Tibial nerve (tissue), 4 donors: ENCODE measurements around the gene ATOSA. TPM values are rescaled to one million over a fixed set of nuclear protein-coding genes. Genes with fewer than 3 reads are reported as not detected.

Experiments
- DNase-seq, 2 donors: peaks; one replicate each; pipeline ENCODE4 v3.0.0-alpha.2; 2019; ENCODE audit warnings: low spot score in 2 of 2
- H3K27ac ChIP-seq, 4 donors: fragments of 200-600 bp; sonication (generic) in 3 of 4; one replicate each; pipeline ENCODE4 v1.5.1; 2017 to 2019; ENCODE audit warnings: mild to moderate bottlenecking in 1 of 4
- H3K27me3 ChIP-seq, 2 donors: fragments of 200-600 bp; sonication (generic) in 1 of 2; one replicate each; pipeline versions ENCODE4 v1.5.1 to v1.6.0; 2017 to 2019
- H3K36me3 ChIP-seq, 3 donors: fragments of 200-600 bp; sonication (generic); one replicate each; pipeline ENCODE4 v1.5.1; 2018 to 2019
- H3K4me1 ChIP-seq, 4 donors: fragments of 200-600 bp; sonication (generic) in 3 of 4; one replicate each; pipeline ENCODE4 v1.5.1; 2017 to 2019
- H3K4me3 ChIP-seq, 4 donors: fragments of 200-600 bp; sonication (generic) in 3 of 4; one replicate each; pipeline ENCODE4 v1.5.1; 2017 to 2019; ENCODE audit warnings: mild to moderate bottlenecking in 1 of 4, moderate library complexity in 1 of 4
- H3K9me3 ChIP-seq, 4 donors: fragments of 200-600 bp; sonication (generic) in 3 of 4; one replicate each; pipeline ENCODE4 v1.5.1; 2017 to 2019
- EP300 ChIP-seq, 2 donors: sonication (generic); formaldehyde crosslinking; IDR thresholded peaks; one replicate each; pipeline ENCODE4 v1.6.1; 2017; ENCODE audit warnings: antibody characterized with exemption in 2 of 2, mild to moderate bottlenecking in 1 of 2
- POLR2A ChIP-seq, 2 donors: fragments of 450-650 bp; IDR thresholded peaks; one replicate each; pipeline ENCODE4 v1.6.1; 2017; ENCODE audit warnings: antibody characterized with exemption in 2 of 2, mild to moderate bottlenecking in 2 of 2, moderate library complexity in 2 of 2
- WGBS, 2 donors: methylation state at CpG; one replicate each; pipeline ENCODE4 v1.1.5; 2018; 5-methylcytosine and 5-hydroxymethylcytosine counted together
- total RNA-seq, 4 donors: library from RNA; depleted of rRNA; stranded (reverse); fragments of >200 nt; gene quantifications; one replicate each; pipeline ENCODE4 v1.1.0, GENCODE V29; 2016
- TF ChIP-seq, protein P1 (sequence below), 5 experiments: fragments of 200-600 bp in 3 of 5; fragments of 450-650 bp in 2 of 5; sonication (generic) in 3 of 5; IDR thresholded peaks; one replicate each; pipeline ENCODE4 v1.5.1; 2016 to 2019; ENCODE audit warnings: antibody characterized with exemption in 5 of 5, mild to moderate bottlenecking in 3 of 5, moderate library complexity in 2 of 5

The ATOSA gene
- total RNA-seq, 4 donors from 2014 or later, result 64.5 to 98.8 (median 88.5) TPM

DNA sequence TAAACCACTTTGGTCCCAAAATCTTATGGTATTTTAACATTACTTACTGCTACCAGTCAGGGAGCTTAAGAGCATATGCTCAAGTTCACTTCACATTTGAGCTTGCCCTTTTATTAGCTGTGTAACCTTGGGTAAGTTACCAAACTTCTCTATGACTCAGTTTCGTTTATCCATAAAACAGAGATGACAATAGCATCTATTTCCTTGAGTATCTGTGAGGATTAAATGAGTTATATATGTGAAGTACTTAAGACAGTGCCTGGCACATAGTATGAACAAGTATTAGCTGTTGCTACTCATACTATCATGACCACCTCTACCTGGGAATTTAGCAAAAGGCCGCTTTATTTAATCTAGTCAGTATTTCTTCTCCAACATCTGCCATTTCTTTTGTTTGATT is 5.9 kb downstream of the ATOSA start:
- Histone ChIP-seq H3K4me3 (no peak overlapping the region), H3K27me3 (no peaks in the 10 kb centered on the region), H3K4me1 (peaks cover 0 to 50% (median 8%) of the 10 kb centered on the region in 4 donors), H3K36me3 (peaks cover 0 to 61% (median 0%) of the 10 kb centered on the region in 3 donors), H3K9me3 (no peaks in the 10 kb centered on the region), H3K27ac (no peak overlapping the region)
- DNase-seq, result no peak
- WGBS, 2 donors, result 84% methylated on average over 2 of the region's 2 CpGs
- TF ChIP-seq EP300 (IDR thresholded peaks at IDR 0.05) (no peak), POLR2A (IDR thresholded peaks at IDR 0.05) (no peak)
- TF ChIP-seq, protein P1, sequence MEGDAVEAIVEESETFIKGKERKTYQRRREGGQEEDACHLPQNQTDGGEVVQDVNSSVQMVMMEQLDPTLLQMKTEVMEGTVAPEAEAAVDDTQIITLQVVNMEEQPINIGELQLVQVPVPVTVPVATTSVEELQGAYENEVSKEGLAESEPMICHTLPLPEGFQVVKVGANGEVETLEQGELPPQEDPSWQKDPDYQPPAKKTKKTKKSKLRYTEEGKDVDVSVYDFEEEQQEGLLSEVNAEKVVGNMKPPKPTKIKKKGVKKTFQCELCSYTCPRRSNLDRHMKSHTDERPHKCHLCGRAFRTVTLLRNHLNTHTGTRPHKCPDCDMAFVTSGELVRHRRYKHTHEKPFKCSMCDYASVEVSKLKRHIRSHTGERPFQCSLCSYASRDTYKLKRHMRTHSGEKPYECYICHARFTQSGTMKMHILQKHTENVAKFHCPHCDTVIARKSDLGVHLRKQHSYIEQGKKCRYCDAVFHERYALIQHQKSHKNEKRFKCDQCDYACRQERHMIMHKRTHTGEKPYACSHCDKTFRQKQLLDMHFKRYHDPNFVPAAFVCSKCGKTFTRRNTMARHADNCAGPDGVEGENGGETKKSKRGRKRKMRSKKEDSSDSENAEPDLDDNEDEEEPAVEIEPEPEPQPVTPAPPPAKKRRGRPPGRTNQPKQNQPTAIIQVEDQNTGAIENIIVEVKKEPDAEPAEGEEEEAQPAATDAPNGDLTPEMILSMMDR (IDR thresholded peaks at IDR 0.05), result no peak

DNA sequence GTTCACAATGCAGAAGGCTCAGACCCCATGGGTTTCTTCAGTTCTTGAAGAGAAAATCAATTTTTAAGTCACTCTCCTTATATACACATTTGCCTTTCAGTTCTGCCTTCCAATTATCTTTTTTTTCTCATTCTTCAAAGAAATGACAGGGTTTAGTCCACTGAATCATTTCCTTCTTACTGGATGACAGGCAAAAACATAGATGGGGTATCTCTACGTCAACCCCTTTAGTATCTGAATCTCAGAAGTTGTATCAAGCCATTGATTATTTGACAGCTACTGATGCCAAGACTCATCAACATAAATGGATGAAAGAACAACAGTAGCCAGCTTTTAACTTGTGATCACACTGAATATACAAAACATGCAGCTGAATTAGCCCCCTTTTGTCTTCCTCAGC is 6.5 kb downstream of the ATOSA start:
- Histone ChIP-seq H3K9me3 (no peaks in the 10 kb centered on the region), H3K4me3 (no peak overlapping the region), H3K27ac (no peak overlapping the region), H3K27me3 (no peaks in the 10 kb centered on the region), H3K4me1 (peaks cover 0 to 48% (median 7%) of the 10 kb centered on the region in 4 donors), H3K36me3 (peaks cover 0 to 67% (median 0%) of the 10 kb centered on the region in 3 donors)
- WGBS, 2 donors, result 79 to 80% methylated on average over 1 of the region's 1 CpG
- no peak for DNase-seq
- TF ChIP-seq EP300 (IDR thresholded peaks at IDR 0.05) (no peak), POLR2A (IDR thresholded peaks at IDR 0.05) (no peak)
- TF ChIP-seq, protein P1 (IDR thresholded peaks at IDR 0.05), result no peak

DNA sequence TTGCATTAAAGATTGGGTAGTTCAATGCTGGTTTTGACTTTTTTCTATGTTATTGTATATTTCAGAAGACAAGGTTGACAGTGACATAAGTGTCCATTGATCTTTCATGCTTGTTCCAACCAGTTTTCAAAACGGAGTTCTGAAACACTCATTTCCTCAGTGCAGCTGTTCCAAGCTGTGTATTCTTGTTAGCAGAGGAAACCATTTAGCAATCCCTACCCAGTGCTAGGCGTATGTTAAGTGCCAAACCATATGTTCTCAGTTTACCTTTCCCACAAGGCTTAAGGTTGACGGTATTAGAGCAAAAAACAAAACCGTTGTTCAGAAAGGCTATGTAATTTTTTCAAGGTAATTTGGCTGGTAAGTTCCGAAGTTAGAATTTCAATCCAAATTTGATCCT is 9.1 kb downstream of the ATOSA start:
- no peak overlapping the region for H3K27ac ChIP-seq
- no peaks in the 10 kb centered on the region for H3K27me3 ChIP-seq
- DNase-seq, result no peak
- H3K9me3 ChIP-seq, result no peaks in the 10 kb centered on the region
- H3K4me1 ChIP-seq, result peaks cover 0 to 25% (median 0%) of the 10 kb centered on the region in 4 donors
- no peak overlapping the region for H3K4me3 ChIP-seq
- TF ChIP-seq EP300 (IDR thresholded peaks at IDR 0.05), result no peak
- no peak for TF ChIP-seq POLR2A (IDR thresholded peaks at IDR 0.05)
- peaks cover 0 to 83% (median 0%) of the 10 kb centered on the region in 3 donors for H3K36me3 ChIP-seq
- WGBS, 2 donors, result 83 to 86% methylated on average over 5 of the region's 5 CpGs

GRCh38 chr15:52668133-52668532 is 11.1 kb downstream of the ATOSA start:
- 74 to 77% methylated on average over 4 of the region's 4 CpGs for whole genome bisulfite sequencing, 2 donors
- Histone ChIP-seq H3K27ac (no peak overlapping the region), H3K4me3 (no peak overlapping the region), H3K27me3 (no peaks in the 10 kb centered on the region), H3K4me1 (peaks cover 0 to 7% (median 0%) of the 10 kb centered on the region in 4 donors), H3K9me3 (no peaks in the 10 kb centered on the region), H3K36me3 (peaks cover 0 to 87% (median 0%) of the 10 kb centered on the region in 3 donors)
- DNase-seq, result no peak
- TF ChIP-seq EP300 (IDR thresholded peaks at IDR 0.05), result no peak

DNA sequence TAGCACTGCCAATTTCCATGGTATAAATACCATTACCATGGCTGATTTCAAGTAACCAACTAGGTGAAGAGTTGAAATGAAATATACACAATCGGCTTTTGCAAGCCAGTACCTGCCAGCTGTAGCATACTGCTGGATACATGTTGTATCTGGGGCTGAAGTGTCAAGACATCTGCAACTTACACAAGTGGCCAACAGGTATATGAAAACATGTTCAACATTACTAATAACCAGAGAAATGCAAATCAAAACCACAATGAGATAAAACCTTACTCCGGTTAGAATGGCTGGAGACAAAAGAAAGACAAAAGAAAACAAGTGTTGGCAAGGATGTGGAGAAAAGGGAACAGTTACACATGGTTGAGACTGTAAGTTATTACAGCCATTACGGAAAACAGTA is 11.6 kb downstream of the ATOSA start:
- WGBS, 2 donors, result 92 to 100% methylated on average over 3 of the region's 3 CpGs
- no peak overlapping the region for H3K27ac ChIP-seq

DNA sequence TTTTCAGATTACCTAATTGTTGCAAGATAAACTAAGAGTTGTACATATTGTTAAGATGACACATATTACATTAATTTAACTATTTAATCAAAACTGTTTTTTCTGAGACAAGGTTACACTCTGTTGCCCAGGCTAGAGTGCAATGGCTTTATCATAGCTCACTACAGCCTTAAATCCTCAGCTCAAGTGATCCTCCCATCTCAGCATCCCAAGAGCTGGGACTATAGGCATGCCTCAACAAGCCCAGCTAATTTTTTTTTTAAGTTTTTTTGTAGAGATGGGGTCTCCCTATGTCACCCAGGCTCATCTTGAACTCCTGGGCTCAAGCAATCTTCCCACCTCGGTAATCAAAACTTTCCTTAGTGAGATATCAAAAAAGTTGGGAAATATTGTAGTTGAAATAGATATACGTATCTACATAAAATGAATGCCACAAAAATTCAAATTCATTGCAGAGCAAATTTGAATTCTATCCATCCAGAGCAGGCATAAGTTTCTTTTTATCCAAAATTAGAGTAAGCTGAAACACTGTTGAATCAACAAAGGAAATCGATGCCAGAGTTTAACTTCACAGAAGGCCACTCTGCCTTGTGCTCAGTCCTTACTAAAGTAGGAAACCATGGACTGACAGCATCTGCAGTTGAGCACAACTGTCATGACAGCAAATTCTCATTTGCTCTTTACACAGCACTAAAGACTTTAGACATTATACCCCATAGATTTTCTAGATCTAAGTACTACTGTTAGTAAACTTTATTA is 15.5 kb downstream of the ATOSA start:
- H3K9me3 ChIP-seq, result no peaks in the 10 kb centered on the region
- no peaks in the 10 kb centered on the region for H3K27me3 ChIP-seq
- H3K4me1 ChIP-seq, result peaks cover 0 to 19% (median 2%) of the 10 kb centered on the region in 4 donors
- H3K27ac ChIP-seq, result no peak overlapping the region
- no peak for DNase-seq
- H3K36me3 ChIP-seq, result peaks cover 0 to 82% (median 0%) of the 10 kb centered on the region in 3 donors
- no peak overlapping the region for H3K4me3 ChIP-seq
- WGBS, 2 donors, result 91 to 95% methylated on average over 3 of the region's 3 CpGs
- TF ChIP-seq POLR2A (IDR thresholded peaks at IDR 0.05), result no peak
- TF ChIP-seq, protein P1 (IDR thresholded peaks at IDR 0.05), result no peak
- TF ChIP-seq EP300 (IDR thresholded peaks at IDR 0.05), result no peak

More for the DNA sequence above, 11.6 kb downstream of the ATOSA start:
- Histone ChIP-seq H3K36me3 (peaks cover 0 to 87% (median 0%) of the 10 kb centered on the region in 3 donors), H3K4me3 (no peak overlapping the region), H3K4me1 (peaks cover 0 to 1% (median 0%) of the 10 kb centered on the region in 4 donors), H3K9me3 (no peaks in the 10 kb centered on the region), H3K27me3 (no peaks in the 10 kb centered on the region)
- TF ChIP-seq EP300 (IDR thresholded peaks at IDR 0.05) (no peak), POLR2A (IDR thresholded peaks at IDR 0.05) (no peak)
- TF ChIP-seq, protein P1 (IDR thresholded peaks at IDR 0.05), result no peak
- DNase-seq, result no peak
